UCSD-AML1 (cell line): ENCODE measurements around the gene HIF3A.
"Not testable (repeated sequence)": the region's sequence is repeated elsewhere in the genome, so short reads cannot be mapped to it uniquely, and the experiment has no call there.

Experiments used
- DNase-seq: peaks from one replicate; lab custom pipeline; 2025; ENCODE audit not compliant: unreplicated experiment; lab: John Stamatoyannopoulos, UW

The HIF3A gene

GRCh38 chr19:46356149-46357055 is 59.6 kb downstream of the HIF3A start:
- no peak for DNase-seq

GRCh38 chr19:46357846-46358583 is 61.2 kb downstream of the HIF3A start:
- DNase-seq: no peak

- DNase-seq: no peak
Measured at GRCh38 chr19:46361915-46362314, 65.1 kb downstream of the HIF3A start.

GRCh38 chr19:46364359-46364758 is 67.5 kb downstream of the HIF3A start:
- DNase-seq: no peak

GRCh38 chr19:46365561-46365960 is 68.7 kb downstream of the HIF3A start:
- no peak for DNase-seq

GRCh38 chr19:46366620-46367292 is 69.9 kb downstream of the HIF3A start:
- no peak for DNase-seq

- DNase-seq: no peak
Measured at GRCh38 chr19:46367426-46367825, 70.6 kb downstream of the HIF3A start.

- no peak for DNase-seq
Measured at GRCh38 chr19:46368116-46368515, 71.3 kb downstream of the HIF3A start.

GRCh38 chr19:46369817-46370216 is 73.0 kb downstream of the HIF3A start:
- no peak for DNase-seq

GRCh38 chr19:46371371-46371901 is 74.6 kb downstream of the HIF3A start:
- no peak for DNase-seq

GRCh38 chr19:46372901-46373490 is 76.2 kb downstream of the HIF3A start:
- DNase-seq: no peak

GRCh38 chr19:46373491-46374359 is 76.9 kb downstream of the HIF3A start:
- DNase-seq: no peak

GRCh38 chr19:46374536-46375475 is 78.0 kb downstream of the HIF3A start:
- DNase-seq: no peak

- not testable (repeated sequence) for DNase-seq
Measured at GRCh38 chr19:46375476-46376067, 78.7 kb downstream of the HIF3A start.

GRCh38 chr19:46376241-46377153 is 79.7 kb downstream of the HIF3A start:
- no peak for DNase-seq

- DNase-seq: no peak
Measured at GRCh38 chr19:46378268-46378667, 81.4 kb downstream of the HIF3A start.

GRCh38 chr19:46380690-46381089 is 83.8 kb downstream of the HIF3A start:
- DNase-seq: no peak
